ENCODE results near the gene ADAM15.
A peak's percentile ranks its signal among the peaks of the same experiment; 100 is the strongest.

The ADAM15 gene

DNA sequence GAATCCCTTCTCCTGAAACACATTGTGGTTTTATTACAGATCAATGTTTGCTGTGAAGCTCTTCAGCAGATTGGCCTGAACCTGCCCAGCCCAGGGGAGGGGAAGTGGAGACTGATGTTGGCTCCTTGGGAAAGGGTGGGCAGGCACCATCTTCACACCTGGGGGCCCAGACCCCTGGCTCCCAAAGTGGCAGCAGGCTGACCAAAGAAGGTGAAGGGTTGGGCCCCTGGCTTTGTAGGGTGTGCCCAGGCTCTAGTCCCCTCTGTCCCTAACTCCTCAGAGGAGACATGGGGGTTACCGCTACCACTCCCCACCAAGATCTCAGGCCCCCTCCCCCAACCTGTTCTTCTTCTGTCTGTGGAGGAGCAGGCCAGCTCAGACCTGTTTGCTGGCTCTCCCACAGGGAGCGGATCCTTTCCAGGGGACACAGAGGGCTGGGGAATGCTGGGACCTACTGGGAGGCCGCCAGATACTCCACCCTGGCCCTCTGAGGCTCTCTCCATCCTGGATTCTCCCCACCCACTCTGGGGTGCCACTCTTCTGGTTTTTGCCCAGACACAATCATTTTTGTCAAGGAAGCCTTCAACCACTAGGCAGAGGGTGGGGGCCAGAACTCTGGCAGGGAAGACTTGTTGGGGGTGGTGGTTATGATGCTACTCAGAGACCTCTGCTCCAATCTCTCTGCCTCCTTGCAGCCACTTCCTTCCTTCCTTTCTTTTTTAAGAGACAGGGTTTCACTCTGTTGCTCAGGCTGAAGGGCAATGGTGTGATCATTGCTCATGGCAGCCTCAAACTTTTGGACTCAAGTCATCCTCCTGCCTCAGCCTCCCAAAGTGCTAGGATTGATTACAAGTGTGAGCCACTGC lies 22.5 kb downstream of the ADAM15 start:
- no peak for DNase-seq

DNA sequence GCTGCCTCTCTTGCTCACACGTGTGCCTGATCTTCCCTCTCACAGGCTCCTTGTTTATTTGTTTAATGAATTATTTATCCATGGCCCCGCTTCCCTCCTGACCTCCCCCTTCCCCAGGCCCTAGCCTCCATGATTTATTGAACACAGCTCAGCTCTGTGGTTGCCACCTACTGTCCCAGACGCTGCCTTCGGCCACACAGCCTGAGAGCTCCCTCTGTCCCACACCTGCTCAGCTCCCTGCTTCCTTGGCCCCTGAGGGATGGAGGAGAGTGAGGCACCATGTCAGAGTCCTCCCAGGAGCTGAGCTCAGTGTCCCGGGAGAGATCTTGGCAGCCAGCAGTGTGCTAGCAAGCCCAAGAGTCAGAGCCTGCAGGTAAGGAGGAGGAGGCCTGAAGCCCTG lies 24.4 kb downstream of the ADAM15 start:
- no peak for DNase-seq

DNA sequence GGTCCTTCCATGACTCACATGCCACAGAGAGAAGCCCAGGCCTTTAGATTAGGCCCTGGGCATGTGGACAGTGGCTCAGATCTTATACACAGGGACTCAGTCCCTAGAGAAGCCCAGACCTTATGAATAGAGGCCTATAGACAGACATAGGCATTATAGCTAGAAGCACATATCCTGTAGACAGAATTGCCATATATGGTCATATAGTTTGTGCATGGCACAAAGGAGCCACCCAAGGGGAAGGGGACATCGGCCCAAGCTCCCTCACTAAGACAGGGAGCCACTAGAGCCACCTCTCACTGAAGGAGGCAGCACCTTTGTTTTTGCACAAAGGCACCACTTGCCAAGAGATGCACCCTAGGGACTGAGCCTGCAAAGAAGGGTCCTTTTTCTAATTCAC lies 25.3 kb downstream of the ADAM15 start:
- DNase-seq, result no peak

DNA sequence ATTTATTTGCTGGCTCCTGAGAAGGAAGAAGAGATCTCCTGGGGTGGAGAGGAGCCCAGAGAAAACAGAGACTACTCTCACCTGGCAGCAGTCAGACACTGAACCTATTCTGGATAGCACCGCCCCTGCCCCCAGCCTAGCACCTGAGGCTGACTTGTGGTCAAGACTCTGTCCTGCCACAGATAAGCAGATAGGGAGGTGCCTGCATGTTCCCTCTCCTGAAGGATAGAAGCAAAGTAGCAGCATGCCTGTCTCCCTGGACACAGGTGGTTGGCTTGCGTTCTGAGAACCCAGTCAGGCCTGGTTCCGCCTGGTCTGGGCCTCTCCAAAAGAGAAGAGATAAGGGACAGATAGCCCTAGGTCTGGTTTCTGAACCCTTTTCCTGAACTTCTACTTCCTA lies 26.2 kb downstream of the ADAM15 start:
- no peak for DNase-seq

DNA sequence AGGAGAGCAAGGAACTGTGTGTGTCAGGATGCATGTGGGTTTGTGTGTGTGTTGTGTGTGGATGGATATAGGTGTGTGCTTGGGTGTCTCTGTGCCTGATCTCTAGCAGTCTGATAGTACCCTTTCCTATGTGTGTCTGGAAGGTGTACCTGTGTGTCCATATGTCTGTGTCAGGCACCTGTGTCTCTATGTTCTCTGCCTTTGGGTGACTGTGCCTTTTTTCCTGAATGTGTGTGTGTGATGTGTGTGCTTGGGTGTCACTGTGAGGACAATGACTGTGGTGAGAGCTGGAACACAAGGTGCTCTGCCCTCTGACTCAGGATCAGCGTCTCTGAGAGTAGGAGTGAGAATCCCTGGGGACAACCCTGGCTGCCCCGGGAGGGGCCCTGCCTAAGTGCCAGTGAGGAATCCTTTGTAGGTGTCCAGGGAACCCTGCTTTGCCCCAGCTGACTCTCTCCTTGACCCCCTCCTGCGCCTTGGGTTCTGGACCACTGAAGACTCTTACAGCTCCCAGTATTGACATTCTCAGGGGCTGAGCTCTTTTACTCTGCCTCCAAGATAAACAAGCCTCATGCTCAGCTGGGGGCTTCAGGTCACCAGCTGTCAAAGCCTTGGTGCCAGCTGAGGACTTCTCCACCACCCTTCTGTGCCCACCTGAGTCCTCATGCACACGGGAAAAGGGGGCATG lies 26.8 kb downstream of the ADAM15 start:
- DNase-seq, result no peak

DNA sequence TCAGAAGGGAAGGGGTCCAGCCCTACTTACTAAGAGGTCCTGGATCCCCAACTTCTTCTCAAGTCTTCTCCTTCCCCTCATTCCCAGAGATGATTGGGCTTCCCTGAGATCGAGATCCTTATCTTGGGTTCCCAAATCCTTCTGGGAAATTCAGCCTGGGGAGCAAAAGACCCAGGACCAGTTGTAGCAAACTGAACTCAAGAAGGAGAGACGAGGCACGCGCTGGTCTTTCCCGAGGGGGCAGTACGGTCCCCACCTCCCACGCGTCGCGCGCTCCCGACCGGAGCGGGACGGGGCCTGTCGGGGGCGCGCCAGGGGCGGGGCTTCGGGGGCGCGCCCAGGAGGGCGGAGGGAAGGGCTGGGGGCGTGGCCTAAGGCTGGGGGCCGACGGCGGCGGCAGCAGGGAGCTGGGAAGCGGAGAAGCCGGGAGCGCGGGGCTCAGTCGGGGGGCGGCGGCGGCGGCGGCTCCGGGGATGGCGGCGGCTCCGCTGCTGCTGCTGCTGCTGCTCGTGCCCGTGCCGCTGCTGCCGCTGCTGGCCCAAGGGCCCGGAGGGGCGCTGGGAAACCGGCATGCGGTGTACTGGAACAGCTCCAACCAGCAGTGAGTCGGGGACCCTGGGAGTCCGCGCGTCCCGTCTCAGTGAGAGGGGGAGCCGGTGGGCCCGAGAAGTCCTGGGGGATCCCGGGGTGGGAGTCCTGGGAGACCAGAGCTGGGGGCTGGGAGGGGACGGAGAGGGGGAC lies 27.5 kb downstream of the ADAM15 start, which contains the start of gene EFNA3:
TSS of gene EFNA3 (plus strand) at position 369 of the 741 bp plus-strand sequence. CDS start at position 474, 105 bp downstream.
- DNase-seq, result peak; percentile 50 to 51

DNA sequence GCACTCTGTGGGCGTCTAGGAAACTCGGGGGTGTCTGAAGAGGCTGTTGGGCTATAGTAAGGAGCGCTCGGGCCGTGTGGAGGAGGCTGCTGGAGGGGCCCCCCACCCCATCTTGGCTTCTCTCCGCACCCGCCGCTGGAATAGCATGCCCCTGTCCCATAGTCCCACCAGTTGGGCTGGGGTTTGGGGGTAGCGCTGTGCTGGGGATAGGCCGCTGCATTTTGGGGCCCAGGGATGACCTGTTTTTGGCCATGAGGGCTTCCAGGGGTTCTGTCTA lies 28.0 kb downstream of the ADAM15 start:
- DNase-seq, result no peak

DNA sequence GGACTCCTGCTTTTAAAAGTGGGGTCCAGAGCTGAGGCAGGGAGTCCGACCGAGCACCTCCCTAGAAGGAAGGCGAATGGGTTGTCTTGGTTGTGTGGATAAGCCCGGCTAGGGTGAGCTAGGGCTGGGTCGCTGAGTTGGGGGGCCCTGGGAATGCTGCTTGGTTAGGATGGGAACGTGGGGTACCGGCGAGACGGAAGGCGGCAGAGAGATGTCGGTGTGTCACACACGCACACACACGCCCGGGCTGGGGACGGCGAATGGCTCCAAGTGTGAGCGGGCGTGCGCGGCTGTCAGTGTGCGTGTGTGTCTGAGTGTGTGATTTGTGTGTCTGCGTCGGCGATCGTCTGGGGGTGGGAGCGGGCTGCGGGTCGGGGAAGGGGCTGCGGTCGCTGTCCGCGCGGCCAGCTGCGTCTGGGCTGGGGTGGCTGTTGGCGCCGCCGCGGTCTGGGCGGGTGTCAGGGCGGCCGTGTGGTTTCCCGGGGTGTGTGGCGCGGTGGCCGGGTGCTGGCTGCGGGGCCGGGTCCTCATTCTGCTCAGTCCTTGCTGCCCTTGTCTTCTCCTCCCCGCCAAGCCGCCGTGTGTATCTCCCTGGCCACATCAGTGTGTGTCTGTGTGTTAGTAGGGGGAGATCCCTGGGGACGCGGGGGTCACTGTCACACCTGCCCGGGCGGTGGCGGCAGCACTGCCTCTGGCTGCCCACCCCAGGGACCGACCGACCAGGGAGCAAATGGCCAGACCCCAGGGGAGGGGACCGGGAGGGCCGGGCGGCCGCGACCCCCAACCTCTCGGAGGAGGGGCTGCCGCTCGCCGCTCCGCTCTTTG lies 28.6 kb downstream of the ADAM15 start:
- no peak for DNase-seq

DNA sequence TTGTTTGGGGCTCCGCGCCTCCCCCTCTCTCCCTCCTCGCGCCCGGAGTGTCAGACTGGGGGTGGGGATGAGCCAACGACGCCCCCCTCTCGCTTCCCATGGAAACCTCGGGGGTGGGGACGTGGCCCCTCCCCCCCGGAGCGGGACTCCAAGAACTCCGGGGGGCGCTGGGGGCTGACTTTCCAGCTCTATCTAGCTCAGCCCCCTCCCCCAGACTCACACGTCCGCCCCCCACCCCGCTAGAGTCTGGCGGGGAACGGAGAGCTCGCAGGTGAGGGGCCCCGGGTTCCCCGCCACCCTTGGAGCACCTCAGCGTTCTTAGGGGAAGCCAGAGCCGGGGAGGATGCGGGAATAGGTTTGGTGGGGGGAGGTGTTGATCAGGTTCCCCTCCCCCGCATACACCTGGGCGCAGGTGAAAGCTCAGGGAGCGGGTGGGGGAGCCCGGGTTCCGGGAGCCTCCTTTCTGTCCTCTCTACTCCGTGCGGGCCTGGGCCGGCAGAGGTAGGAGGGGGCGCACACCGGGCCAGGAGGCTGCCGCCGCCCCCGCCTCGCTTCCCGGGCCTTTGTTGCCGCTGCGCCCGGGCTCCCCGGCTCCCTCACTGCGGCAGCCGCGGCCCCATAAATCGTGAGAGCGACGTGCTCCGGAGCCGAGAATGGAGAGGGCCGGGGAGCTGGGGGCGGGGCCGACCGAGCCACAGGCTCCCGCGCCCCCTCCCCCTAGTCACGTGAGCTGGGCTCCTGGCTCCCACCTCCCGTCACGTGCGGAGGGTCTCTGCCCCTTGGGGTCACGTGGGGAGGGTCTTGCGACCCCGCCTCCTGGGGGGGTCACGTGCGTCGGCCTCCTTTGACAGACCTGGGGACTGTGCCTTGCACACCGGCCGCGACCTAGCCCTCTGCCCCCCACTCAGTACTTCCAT lies 29.5 kb downstream of the ADAM15 start:
- no peak for DNase-seq

DNA sequence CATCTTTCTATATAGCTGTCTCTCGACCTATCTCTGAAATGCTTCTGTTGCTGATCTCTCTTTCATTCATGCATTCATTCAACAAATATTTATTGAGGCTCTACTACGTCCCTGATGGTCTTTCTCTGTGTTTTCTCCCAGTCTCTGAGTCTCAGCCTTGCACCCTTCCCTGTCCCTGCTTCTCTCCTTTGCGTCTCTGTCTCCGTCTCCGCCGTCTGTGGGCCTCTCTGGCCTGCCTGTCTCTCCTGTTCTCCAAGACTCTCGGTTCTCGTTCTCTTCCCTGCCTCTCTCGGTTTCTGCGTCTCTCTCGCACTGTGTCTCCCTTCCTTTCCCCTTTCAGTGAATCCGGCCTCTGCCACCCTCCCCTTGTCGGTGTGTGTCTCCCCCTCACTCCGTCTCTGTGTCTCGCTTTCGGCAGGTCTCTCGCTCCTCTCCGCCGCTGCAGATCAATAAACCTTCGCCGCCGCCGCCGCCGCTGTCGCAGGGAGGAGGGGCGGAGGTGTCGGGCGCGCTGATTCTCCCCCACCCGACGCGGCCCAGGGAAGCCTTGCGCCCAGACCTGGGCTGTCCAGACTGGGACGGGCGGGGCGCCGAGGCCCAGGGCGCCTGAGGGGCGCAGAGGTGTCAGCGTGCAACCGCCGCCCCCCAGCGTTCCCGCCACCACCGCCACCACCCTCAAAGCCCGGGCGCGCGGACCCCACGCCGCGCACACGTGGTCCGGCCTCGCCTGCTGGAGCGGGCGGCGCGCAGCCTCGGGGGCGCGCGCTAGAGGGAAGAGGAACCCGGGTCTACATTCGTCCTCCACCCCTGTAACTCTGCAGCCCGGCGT lies 30.6 kb downstream of the ADAM15 start:
- no peak for DNase-seq

DNA sequence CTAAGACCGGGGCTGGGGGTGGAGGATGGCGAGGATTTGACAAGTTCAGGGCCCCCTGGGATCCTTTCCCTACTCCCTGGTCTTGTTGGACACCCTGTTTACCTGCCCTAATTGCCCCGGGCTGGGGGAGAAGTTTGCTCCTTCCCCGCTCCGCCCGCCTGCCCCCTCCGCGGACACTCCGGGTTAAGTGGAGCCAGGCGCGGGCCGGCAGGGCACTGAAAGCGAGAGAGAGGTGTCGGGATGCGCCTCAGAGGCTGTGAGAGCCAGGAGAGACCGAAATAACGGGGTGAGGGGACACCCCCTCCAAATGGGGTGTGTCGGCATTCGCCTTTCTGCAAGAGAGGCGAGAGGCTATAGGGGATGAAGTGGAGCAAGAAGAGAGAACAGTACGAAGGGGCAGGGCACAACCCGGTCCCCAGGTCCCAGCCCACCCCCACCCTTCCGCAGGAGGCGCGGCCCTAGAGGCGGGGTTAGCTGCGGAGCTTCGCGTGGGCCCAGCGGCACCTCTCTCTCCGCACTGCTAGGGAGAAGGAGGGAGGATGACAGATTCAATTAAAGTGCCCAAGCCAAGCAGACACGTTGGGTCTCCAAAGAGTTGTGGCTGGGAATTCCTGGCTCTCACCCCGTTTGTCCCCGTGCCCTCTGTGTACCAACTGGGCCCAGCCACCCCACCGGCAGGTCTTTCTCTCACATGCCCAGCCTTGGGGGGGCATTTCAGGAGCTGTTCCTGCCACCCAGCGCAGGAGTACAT lies 31.4 kb downstream of the ADAM15 start:
- no peak for DNase-seq

DNA sequence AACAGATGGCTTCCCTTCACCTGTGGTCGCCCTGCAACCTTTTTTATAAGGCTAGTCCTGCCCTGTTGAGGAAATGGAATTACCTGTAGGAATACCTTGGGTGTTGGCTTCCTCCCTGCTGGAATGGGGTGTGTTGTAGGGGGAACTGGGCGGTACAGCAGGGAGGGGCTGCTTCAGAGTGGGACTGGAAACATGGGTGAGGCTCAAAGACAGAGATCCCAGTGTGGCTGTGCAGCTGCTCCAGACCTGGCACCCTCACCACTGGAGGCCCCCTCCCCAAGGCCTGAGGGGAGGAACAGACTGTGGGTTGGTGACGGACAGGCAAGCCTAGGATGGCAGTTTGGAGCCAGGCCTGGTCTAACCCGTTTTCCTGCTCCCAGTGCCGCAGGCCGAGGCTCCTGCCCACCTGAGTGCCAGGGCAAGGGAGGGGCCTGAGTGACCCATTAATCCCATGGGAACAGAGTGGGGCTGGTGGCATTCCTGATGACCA lies 32.0 kb downstream of the ADAM15 start:
- no peak for DNase-seq

DNA sequence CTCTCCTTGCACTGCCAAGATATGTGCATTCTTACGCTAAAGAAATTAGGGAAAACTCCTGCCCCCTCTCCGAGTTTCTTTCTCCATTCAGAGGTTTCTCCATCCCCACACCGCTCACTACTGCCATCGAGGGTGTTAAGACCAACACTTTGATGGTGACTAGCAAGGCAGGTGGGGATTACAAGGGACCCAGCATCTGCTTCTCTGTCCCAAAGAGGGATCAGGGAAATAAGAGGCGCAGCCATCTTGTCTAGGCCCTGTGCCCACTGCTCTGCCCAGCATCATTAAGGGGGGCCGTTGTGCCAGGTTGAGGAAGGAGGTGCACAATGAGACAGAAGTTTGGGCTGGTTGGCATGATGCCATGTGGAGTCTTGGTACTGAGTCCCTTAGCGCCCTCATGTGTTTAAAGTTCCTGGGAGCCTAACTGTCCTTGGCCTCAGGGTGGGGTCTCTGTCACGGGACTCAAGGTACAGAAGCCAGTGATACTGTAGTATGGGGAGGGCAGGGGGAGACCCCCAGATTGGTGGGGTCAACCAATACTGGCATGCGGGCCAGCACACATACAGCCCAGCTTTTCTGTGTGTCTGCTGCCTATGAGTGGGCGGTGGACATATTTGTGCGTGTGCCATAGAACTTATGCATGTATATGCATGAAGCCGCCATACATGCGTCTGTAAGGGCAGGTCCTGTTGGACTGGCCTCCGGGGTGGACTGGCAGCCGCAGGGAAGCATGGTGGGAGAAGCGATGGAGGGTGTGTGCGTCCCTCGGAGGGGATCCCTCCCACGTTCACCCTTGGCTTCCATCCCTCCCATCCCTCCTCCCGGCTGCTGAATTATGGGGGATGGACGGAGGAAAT lies 33.0 kb downstream of the ADAM15 start:
- DNase-seq, result no peak

DNA sequence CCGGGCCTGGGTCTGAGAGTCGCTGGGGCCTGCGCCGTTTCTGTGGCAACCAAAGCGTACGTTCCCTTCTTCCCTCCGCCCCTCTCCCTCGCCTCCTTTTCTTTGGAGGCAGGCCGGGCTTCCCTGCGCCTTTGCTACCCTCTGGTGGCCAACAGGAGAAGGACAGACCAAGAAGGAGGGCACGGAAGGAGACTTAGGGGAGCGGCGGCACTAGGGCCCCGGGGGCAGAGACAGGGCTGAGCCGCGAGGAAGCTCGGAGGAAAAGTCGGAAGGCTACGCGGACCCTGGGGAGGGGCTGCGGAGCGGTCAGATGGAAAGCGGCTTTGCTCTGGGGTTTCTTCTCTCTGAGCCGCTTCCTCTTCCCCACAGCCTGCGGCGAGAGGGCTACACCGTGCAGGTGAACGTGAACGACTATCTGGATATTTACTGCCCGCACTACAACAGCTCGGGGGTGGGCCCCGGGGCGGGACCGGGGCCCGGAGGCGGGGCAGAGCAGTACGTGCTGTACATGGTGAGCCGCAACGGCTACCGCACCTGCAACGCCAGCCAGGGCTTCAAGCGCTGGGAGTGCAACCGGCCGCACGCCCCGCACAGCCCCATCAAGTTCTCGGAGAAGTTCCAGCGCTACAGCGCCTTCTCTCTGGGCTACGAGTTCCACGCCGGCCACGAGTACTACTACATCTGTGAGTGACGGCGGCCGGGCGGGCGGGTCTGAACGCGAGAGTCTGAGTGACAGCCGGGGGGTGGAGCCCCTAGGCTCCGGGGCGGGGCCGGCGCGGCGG lies 33.8 kb downstream of the ADAM15 start:
- DNase-seq, result peak; percentile 88

DNA sequence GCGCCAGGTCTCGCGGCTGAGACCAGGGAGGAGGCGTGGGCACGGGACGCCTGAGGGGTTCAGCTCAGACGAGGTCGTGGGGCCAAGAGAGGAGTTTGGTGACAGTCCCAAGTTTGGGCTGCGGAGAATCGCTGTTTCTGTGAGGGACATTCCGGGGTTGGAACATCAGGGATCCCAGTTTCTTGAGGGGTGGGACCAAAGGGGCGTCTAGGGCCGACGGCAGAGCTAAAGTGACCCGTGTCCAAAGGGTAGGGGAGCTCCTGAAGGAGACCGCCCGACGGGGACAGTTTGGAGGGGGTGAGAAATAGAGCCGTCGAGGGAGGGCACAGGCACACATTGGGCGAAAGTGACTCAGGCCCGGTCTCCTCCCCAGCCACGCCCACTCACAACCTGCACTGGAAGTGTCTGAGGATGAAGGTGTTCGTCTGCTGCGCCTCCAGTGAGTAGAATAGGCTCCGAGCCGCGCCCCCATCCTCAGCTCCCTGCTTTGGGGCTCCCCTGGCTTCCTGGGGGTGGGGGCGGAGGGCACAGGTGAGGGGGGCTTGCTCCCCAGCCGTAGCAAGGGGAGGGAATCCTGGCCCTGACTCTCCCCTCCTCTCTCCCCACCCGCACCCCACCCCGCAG lies 34.5 kb downstream of the ADAM15 start:
- peak; percentile 81 to 86 for DNase-seq

DNA sequence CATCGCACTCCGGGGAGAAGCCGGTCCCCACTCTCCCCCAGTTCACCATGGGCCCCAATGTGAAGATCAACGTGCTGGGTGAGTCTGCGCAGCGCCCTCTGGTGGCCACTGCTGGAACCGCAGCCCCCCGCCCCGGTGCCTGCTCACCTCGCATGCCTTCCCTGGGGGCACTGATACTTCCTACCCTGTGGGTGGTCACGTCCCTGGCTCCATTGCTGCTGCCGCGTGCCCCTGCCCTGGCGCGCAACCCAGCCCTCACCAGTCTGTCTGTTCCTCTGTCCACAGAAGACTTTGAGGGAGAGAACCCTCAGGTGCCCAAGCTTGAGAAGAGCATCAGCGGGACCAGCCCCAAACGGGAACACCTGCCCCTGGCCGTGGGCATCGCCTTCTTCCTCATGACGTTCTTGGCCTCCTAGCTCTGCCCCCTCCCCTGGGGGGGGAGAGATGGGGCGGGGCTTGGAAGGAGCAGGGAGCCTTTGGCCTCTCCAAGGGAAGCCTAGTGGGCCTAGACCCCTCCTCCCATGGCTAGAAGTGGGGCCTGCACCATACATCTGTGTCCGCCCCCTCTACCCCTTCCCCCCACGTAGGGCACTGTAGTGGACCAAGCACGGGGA lies 35.1 kb downstream of the ADAM15 start:
- peak; percentile 68 to 76 for DNase-seq
